Large intestine (tissue), 3 donors: ENCODE results near the gene PSORS1C2. TPM values are rescaled to one million over a fixed set of nuclear protein-coding genes. Genes with fewer than 3 reads are reported as not detected.

Experiments used
- DNase-seq, 2 donors: peaks; one replicate each; pipeline versions ENCODE4 v3.0.0 to v3.0.0-alpha.2; 2013
- H3K27ac ChIP-seq: one replicate; pipeline ENCODE4 v1.5.1; 2013; ENCODE audit warnings: low read length
- H3K27me3 ChIP-seq: 2 replicates; pipeline ENCODE4 v1.6.1; 2013; ENCODE audit warnings: low read length; ENCODE audit not compliant: control insufficient read depth, insufficient read depth
- H3K36me3 ChIP-seq: 2 replicates; pipeline ENCODE4 v1.6.1; 2013; ENCODE audit warnings: low read length; ENCODE audit not compliant: control insufficient read depth, insufficient read depth
- H3K4me1 ChIP-seq: one replicate; pipeline ENCODE4 v1.6.1; 2013; ENCODE audit warnings: low read length; ENCODE audit not compliant: control insufficient read depth, insufficient read depth
- H3K4me3 ChIP-seq: one replicate; pipeline ENCODE4 v1.5.1; 2013; ENCODE audit warnings: low read length
- H3K9me3 ChIP-seq: one replicate; pipeline ENCODE4 v1.6.1; 2013; ENCODE audit warnings: mild to moderate bottlenecking, low read depth, low read length, moderate library complexity; ENCODE audit not compliant: control insufficient read depth
- WGBS: methylation state at CpG from one replicate; pipeline ENCODE4 v1.1.5; 2013; ENCODE audit warnings: low lambda C conversion rate; ENCODE audit not compliant: insufficient coverage; 5-methylcytosine and 5-hydroxymethylcytosine counted together
- polyA plus RNA-seq: library from polyadenylated mRNA; unstranded; fragments of 120-200 nt; gene quantifications from one replicate; pipeline ENCODE4 v1.2.1, GENCODE V29; 2013

Gene PSORS1C2
- polyA plus RNA-seq, 1 donor = 0.04 TPM

GRCh38 chr6:31113861-31114540, 24.9 kb downstream of the PSORS1C2 start:
- peaks cover 52% of the 10 kb centered on the region for H3K27me3 ChIP-seq
- H3K36me3 ChIP-seq = no peaks in the 10 kb centered on the region
- no peak for DNase-seq
- no peak overlapping the region for H3K27ac ChIP-seq
- no peak overlapping the region for H3K4me3 ChIP-seq
- no CpG with 5 or more reads among the region's 7 CpGs for WGBS
- H3K4me1 ChIP-seq = no peaks in the 10 kb centered on the region
- no peaks in the 10 kb centered on the region for H3K9me3 ChIP-seq

GRCh38 chr6:31112478-31112877, 26.4 kb downstream of the PSORS1C2 start, which contains the start of gene C6orf15:
Gene C6orf15, minus strand, starts transcription at chr6:31112575. Its CDS starts 20 bp downstream, at chr6:31112555.
- Histone ChIP-seq H3K9me3 (no peaks in the 10 kb centered on the region), H3K27me3 (peaks cover 47% of the 10 kb centered on the region), H3K27ac (no peak within 1 kb of the TSS), H3K4me1 (no peaks in the 10 kb centered on the region), H3K4me3 (no peak within 1 kb of the TSS), H3K36me3 (no peaks in the 10 kb centered on the region)
- WGBS = no CpG with 5 or more reads among the region's 5 CpGs
- DNase-seq = no peak

GRCh38 chr6:31111712-31112111, 27.2 kb downstream of the PSORS1C2 start:
- Histone ChIP-seq H3K27ac (no peak overlapping the region), H3K9me3 (no peaks in the 10 kb centered on the region), H3K4me1 (no peaks in the 10 kb centered on the region), H3K36me3 (no peaks in the 10 kb centered on the region), H3K27me3 (peaks cover 39% of the 10 kb centered on the region), H3K4me3 (no peak overlapping the region)
- DNase-seq = no peak
- no CpG with 5 or more reads among the region's 13 CpGs for WGBS

- WGBS = no CpG with 5 or more reads among the region's 11 CpGs
- Histone ChIP-seq H3K27me3 (peaks cover 37% of the 10 kb centered on the region), H3K4me1 (no peaks in the 10 kb centered on the region), H3K4me3 (no peak overlapping the region), H3K27ac (no peak overlapping the region), H3K36me3 (no peaks in the 10 kb centered on the region), H3K9me3 (no peaks in the 10 kb centered on the region)
- DNase-seq = no peak
Measured at GRCh38 chr6:31110825-31111582, 27.9 kb downstream of the PSORS1C2 start.

- DNase-seq = no peak
- no peaks in the 10 kb centered on the region for H3K36me3 ChIP-seq
- no peaks in the 10 kb centered on the region for H3K4me1 ChIP-seq
- no peaks in the 10 kb centered on the region for H3K9me3 ChIP-seq
- peaks cover 26% of the 10 kb centered on the region for H3K27me3 ChIP-seq
- no peak overlapping the region for H3K4me3 ChIP-seq
- H3K27ac ChIP-seq = no peak overlapping the region
- WGBS = no CpG with 5 or more reads among the region's 4 CpGs
Measured at GRCh38 chr6:31107052-31107451, 31.8 kb downstream of the PSORS1C2 start.

GRCh38 chr6:31103136-31103535, 35.7 kb downstream of the PSORS1C2 start:
- no CpG with 5 or more reads among the region's 2 CpGs for WGBS
- no peaks in the 10 kb centered on the region for H3K4me1 ChIP-seq
- no peaks in the 10 kb centered on the region for H3K27me3 ChIP-seq
- H3K9me3 ChIP-seq = no peaks in the 10 kb centered on the region
- H3K27ac ChIP-seq = no peak overlapping the region
- no peaks in the 10 kb centered on the region for H3K36me3 ChIP-seq
- no peak for DNase-seq
- H3K4me3 ChIP-seq = no peak overlapping the region

- Histone ChIP-seq H3K27me3 (no peaks in the 10 kb centered on the region), H3K4me1 (no peaks in the 10 kb centered on the region), H3K4me3 (no peak overlapping the region), H3K36me3 (no peaks in the 10 kb centered on the region), H3K27ac (no peak overlapping the region), H3K9me3 (no peaks in the 10 kb centered on the region)
- 79% methylated on average over 3 of the region's 4 CpGs for WGBS
- DNase-seq = no peak
Measured at GRCh38 chr6:31098449-31098938, 40.4 kb downstream of the PSORS1C2 start.

GRCh38 chr6:31096656-31097055, 42.2 kb downstream of the PSORS1C2 start:
- WGBS = no CpG with 5 or more reads among the region's 5 CpGs
- no peak overlapping the region for H3K4me3 ChIP-seq
- no peak overlapping the region for H3K27ac ChIP-seq

GRCh38 chr6:31096215-31096614, 42.7 kb downstream of the PSORS1C2 start:
- WGBS = 60% methylated on average over 1 of the region's 3 CpGs
- no peak for DNase-seq
- H3K27me3 ChIP-seq = no peaks in the 10 kb centered on the region

More at GRCh38 chr6:31096656-31097055, 42.2 kb downstream of the PSORS1C2 start:
- Histone ChIP-seq H3K27me3 (no peaks in the 10 kb centered on the region), H3K36me3 (no peaks in the 10 kb centered on the region), H3K9me3 (no peaks in the 10 kb centered on the region), H3K4me1 (no peaks in the 10 kb centered on the region)
- no peak for DNase-seq

GRCh38 chr6:31094389-31094881, 44.4 kb downstream of the PSORS1C2 start:
- Histone ChIP-seq H3K4me1 (no peaks in the 10 kb centered on the region), H3K4me3 (no peak overlapping the region), H3K27me3 (no peaks in the 10 kb centered on the region), H3K9me3 (no peaks in the 10 kb centered on the region), H3K27ac (no peak overlapping the region), H3K36me3 (no peaks in the 10 kb centered on the region)
- no peak for DNase-seq
- WGBS = no CpG with 5 or more reads among the region's 3 CpGs

More at GRCh38 chr6:31096215-31096614, 42.7 kb downstream of the PSORS1C2 start:
- Histone ChIP-seq H3K9me3 (no peaks in the 10 kb centered on the region), H3K27ac (no peak overlapping the region), H3K4me3 (no peak overlapping the region), H3K36me3 (no peaks in the 10 kb centered on the region), H3K4me1 (no peaks in the 10 kb centered on the region)
